22Rv1 (cell line): ENCODE measurements around the gene RANBP3L.

Experiments used
- CTCF ChIP-seq: fragments of 450-650 bp; IDR thresholded peaks from 2 replicates; pipeline ENCODE4 v1.5.1; 2017; ENCODE audit warnings: mild to moderate bottlenecking
- ZFX ChIP-seq: fragments of 450-650 bp; IDR thresholded peaks from 2 replicates; pipeline ENCODE4 v1.6.1; 2017; ENCODE audit warnings: antibody characterized with exemption, borderline replicate concordance

GRCh38 chr5:36337597-36337996 lies 35.9 kb upstream of the RANBP3L start:
- TF ChIP-seq CTCF (no peak), ZFX (no peak)
